Stomach (tissue), 4 donors: ENCODE data around the gene KCNJ9.

Source experiments
- EP300 ChIP-seq: sonication (generic); formaldehyde crosslinking; IDR thresholded peaks from one replicate; pipeline ENCODE4 v1.6.1; 2017; ENCODE audit warnings: antibody characterized with exemption
- POLR2AphosphoS5 ChIP-seq, 3 donors: sonication (generic); formaldehyde crosslinking; IDR thresholded peaks; one replicate each; pipeline ENCODE4 v1.6.1; 2016; ENCODE audit warnings: antibody characterized with exemption in 3 of 3
- TF ChIP-seq, protein P1 (sequence below), 7 experiments: fragments of 450-650 bp in 4 of 7; fragments of 200-600 bp in 3 of 7; sonication (generic) in 3 of 7; IDR thresholded peaks; one replicate each; pipeline ENCODE4 v1.5.1; 2016 to 2019; ENCODE audit warnings: antibody characterized with exemption in 7 of 7, control low read depth in 2 of 7, mild to moderate bottlenecking in 1 of 7

DNA sequence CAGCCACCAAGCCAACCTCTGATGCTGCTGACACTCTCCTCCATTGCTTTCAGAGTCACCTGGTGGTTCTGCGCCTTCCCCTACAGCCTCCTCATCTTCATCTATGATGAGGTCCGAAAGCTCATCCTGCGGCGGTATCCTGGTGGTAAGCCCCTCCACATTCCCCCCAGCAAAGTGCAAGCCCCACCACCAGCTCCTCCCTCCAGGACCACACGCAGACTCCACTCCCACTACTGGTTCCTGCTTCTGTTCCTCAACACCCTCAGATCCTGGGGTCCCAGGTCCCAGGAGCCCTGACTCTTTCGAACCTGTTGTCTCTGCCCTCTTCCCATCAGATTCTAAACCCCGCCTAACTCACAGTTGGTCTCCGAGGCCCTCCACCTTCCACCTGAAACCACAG, 58.5 kb downstream of the KCNJ9 start:
- TF ChIP-seq, protein P1, sequence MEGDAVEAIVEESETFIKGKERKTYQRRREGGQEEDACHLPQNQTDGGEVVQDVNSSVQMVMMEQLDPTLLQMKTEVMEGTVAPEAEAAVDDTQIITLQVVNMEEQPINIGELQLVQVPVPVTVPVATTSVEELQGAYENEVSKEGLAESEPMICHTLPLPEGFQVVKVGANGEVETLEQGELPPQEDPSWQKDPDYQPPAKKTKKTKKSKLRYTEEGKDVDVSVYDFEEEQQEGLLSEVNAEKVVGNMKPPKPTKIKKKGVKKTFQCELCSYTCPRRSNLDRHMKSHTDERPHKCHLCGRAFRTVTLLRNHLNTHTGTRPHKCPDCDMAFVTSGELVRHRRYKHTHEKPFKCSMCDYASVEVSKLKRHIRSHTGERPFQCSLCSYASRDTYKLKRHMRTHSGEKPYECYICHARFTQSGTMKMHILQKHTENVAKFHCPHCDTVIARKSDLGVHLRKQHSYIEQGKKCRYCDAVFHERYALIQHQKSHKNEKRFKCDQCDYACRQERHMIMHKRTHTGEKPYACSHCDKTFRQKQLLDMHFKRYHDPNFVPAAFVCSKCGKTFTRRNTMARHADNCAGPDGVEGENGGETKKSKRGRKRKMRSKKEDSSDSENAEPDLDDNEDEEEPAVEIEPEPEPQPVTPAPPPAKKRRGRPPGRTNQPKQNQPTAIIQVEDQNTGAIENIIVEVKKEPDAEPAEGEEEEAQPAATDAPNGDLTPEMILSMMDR (IDR thresholded peaks at IDR 0.05): no peak
- TF ChIP-seq POLR2AphosphoS5 (IDR thresholded peaks at IDR 0.05): no peak
- no peak for TF ChIP-seq EP300
